ENCODE measurements around the gene S1PR3.

DNA sequence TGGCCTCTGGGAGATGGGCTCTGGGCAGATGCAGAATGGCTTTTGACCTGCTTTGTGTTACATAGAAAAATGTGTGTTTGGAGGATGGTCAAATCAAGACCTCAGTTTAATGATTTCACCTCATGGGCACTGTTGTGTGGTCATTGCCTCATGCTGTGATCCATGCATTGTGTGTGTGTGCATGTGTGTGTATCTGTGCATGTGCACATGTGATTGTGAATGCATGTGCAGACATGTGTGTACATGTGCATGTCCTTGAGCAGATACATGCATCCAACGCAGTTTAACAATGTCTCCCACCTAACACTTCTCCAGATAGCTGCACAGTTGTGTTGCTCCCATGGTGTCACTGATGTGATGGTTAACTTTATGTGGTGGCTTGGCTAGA, 40.1 kb upstream of the S1PR3 start:
- TF ChIP-seq, protein P1, sequence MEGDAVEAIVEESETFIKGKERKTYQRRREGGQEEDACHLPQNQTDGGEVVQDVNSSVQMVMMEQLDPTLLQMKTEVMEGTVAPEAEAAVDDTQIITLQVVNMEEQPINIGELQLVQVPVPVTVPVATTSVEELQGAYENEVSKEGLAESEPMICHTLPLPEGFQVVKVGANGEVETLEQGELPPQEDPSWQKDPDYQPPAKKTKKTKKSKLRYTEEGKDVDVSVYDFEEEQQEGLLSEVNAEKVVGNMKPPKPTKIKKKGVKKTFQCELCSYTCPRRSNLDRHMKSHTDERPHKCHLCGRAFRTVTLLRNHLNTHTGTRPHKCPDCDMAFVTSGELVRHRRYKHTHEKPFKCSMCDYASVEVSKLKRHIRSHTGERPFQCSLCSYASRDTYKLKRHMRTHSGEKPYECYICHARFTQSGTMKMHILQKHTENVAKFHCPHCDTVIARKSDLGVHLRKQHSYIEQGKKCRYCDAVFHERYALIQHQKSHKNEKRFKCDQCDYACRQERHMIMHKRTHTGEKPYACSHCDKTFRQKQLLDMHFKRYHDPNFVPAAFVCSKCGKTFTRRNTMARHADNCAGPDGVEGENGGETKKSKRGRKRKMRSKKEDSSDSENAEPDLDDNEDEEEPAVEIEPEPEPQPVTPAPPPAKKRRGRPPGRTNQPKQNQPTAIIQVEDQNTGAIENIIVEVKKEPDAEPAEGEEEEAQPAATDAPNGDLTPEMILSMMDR (IDR thresholded peaks at IDR 0.05; ENCODE audit: borderline replicate concordance, extremely low read depth, low read length, poor library complexity, severe bottlenecking): no peak
- no peak for TF ChIP-seq EZH2 (IDR thresholded peaks at IDR 0.05; ENCODE audit: borderline replicate concordance, low read depth, low read length, severe bottlenecking)
